NK-92 (cell line): Measurements from ENCODE around the gene TAF4B.
"Not testable (repeated sequence)": the region's sequence is repeated elsewhere in the genome, so short reads cannot be mapped to it uniquely, and the experiment has no call there.

Experiments used
- DNase-seq: peaks from one replicate; lab custom pipeline; 2025; ENCODE audit not compliant: unreplicated experiment; lab: John Stamatoyannopoulos, UW

The TAF4B gene

GRCh38 chr18:26419746-26420145 is 193.5 kb downstream of the TAF4B start:
- DNase-seq = no peak

- no peak for DNase-seq
Observed at GRCh38 chr18:26421503-26421902, 195.3 kb downstream of the TAF4B start.

- DNase-seq = no peak
Observed at GRCh38 chr18:26421931-26422330, 195.7 kb downstream of the TAF4B start.

- DNase-seq = no peak
Observed at GRCh38 chr18:26422472-26423162, 196.4 kb downstream of the TAF4B start.

GRCh38 chr18:26424428-26425147 is 198.3 kb downstream of the TAF4B start:
- DNase-seq = no peak

GRCh38 chr18:26425148-26425531 is 198.9 kb downstream of the TAF4B start:
- DNase-seq = no peak

GRCh38 chr18:26429535-26430226 is 203.4 kb downstream of the TAF4B start:
- no peak for DNase-seq

GRCh38 chr18:26432651-26433424 is 206.6 kb downstream of the TAF4B start:
- DNase-seq = no peak

- no peak for DNase-seq
Observed at GRCh38 chr18:26434887-26435286, 208.6 kb downstream of the TAF4B start.

- DNase-seq = no peak
Observed at GRCh38 chr18:26435415-26436095, 209.3 kb downstream of the TAF4B start.

- DNase-seq = no peak
Observed at GRCh38 chr18:26436176-26437051, 210.2 kb downstream of the TAF4B start.

- not testable (repeated sequence) for DNase-seq
Observed at GRCh38 chr18:26437634-26438033, 211.4 kb downstream of the TAF4B start.

- no peak for DNase-seq
Observed at GRCh38 chr18:26438980-26439379, 212.7 kb downstream of the TAF4B start.

- no peak for DNase-seq
Observed at GRCh38 chr18:26439537-26439936, 213.3 kb downstream of the TAF4B start.

- no peak for DNase-seq
Observed at GRCh38 chr18:26440644-26441043, 214.4 kb downstream of the TAF4B start.
